HTR-8/SVneo (cell line): ENCODE data around the gene TNFAIP8L3.
A peak's percentile ranks its signal among the peaks of the same experiment; 100 is the strongest.

Experiments used
- DNase-seq: peaks from one replicate; pipeline ENCODE4 v3.0.0; 2011; ENCODE audit warnings: low spot score, mixed read lengths; ENCODE audit not compliant: insufficient read length
- FAIRE-seq: peaks from 2 replicates; lab custom pipeline; 2011; peaks lifted over from hg19 to GRCh38; lab: Jason Lieb, UNC

Gene TNFAIP8L3

DNA sequence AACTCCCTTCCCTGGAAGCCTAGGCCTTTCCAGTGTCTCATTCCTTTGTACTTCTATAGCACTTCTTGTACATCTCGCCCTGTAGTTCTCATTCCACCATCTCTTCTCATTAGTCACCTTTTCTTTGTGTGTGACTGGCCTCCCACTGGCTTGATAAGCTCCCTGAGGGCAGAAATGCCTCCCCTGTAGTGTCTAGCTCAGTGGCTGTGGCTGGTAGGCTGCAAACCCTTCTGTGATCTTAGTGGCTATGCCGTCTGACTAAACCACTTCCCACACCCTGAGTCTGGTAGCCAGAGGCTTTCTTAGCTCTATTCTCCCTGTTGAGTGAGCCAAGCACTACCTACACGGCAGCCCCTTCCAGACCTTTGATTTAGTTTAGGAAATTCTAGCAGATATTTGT, 24.4 kb upstream of the TNFAIP8L3 start:
- DNase-seq = no peak
- no peak for FAIRE-seq

DNA sequence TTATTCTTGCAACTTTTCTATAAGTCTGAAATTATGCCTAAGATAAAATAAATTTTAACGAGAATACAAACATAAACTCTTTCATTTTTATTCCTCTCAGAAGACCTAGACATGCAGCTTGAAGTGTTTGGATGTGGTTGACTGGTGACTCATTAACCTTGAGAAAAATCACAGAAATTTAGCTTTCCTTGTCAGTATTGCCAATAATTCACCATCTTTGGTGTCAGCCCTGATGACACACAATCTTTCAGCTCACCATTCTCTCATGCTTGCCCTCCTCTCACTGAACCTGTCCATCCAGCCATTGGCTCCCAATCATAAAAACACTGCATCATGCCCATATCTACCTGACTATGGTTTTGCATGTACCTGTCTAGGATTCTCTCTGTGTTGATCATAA, 22.6 kb upstream of the TNFAIP8L3 start:
- FAIRE-seq (no peak), DNase-seq (no peak)

DNA sequence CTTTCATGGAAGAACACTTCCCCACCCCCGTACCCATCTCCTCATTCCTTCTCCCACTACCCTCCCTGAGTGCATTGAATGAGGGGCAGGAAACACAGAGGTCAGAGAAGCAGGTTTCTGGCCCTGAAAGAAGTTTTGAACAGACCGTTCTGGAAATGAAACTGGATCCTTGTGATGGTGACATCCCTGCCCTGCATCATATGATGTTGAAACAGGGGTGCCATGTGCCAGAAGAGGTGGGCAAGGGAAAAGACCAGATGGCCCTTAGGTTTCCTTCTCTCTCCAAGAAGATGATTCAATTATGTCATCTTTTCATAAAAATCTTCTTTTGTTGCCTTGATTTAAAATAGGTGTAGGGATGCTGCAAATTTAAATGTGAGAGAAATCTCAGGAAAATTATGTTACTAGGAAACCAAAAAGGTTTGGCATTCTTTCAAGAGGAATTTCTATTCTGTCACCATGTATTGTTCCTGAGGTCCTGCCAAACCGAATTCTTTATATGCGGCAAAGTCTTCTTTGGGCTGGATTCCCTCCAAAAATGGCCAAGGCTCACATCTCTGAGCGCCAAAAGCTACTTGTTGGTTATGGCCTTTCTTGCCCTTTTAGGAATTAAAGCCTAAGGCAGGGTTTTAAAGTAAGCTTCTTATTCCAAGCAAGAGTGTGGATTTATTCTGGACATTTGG, 19.9 kb upstream of the TNFAIP8L3 start:
- FAIRE-seq = no peak
- no peak for DNase-seq

DNA sequence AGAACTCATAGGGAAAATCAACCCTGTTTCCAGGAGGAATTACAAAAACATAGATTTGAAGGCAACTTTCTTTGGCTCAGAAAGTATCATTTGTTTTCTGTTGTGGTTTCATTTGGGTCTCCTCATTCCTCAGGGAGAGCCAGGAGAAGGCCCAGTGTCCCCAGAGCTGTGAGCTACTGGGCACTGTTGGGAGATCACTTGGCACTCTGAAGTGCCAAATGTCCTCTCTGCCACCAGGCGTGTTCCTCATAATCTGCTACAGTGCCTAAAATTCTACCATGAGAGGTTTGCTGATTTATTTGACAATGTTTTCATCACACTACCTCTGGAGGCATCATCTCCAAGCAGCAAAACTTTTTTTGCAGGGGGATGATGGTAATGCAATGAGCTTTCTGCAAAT, 17.4 kb upstream of the TNFAIP8L3 start:
- DNase-seq (no peak), FAIRE-seq (no peak)

DNA sequence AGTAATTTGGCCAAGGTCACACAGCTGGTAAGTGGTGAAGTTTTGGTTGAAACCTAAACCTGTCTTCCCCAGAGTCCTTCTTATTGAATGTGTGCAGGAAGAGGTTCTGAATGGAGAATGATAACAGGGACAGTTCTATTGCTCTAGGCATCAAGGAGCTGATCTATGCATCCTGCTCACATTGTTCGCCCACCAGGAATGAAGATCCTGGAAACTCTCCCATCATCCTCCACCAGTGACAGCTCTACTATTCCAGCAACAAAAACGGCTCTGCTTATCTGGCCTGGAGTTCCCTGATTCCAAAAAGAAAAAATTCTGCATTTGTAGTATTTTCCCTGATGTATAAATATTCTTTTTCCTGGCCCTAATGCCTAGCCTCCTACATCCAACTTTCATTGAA, 16.4 kb upstream of the TNFAIP8L3 start:
- FAIRE-seq = no peak
- DNase-seq = no peak

DNA sequence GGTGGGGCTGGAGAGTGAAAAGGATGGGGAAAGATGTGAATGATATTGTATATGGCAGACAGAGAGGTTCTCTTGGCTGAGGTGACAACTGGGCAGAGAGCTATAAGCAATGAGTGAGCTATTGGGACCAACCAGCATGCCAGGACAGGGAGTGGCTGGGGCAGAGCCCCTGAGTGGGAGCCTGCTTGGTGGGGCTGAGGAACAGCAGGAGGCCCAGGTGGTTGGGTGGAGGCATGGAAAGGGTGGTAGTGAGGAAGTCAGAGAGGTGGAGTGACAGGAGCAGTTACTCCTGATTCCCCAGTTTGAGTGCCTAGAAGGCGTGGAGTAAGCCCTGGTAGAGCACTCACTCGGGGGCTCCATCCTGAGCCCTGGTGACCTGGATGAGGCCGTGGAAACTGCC, 15.5 kb upstream of the TNFAIP8L3 start:
- no peak for DNase-seq

DNA sequence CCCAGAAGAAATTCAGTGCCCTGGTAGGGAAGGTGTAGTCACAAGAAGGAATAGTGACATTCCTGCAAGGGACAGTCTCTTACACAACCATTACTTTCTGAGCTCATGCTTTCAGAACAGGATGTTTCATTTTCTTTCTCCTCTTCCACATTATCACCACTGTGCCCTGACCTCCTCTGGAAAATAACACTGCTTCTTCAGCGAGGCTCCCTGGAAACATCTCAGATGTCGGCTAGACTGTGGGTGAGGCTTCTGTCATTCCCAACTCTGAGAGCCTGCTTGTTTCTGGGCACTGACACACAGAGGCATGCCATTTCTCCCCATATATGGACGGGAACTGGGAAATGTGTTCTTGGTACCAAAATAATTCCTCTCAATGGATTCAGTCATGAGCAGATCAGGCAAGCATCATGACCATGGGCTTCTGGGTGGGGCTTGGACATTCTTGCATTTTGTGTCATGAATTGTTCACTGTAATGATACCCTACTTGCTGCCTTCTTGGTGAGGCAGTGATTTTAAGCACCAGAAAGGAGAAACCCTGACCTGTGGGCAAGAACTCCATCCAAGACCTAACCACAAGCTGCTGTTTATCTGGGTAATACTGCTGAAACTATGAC, 14.3 kb upstream of the TNFAIP8L3 start:
- FAIRE-seq (no peak), DNase-seq (no peak)

More for the DNA sequence above, 15.5 kb upstream of the TNFAIP8L3 start:
- no peak for FAIRE-seq

DNA sequence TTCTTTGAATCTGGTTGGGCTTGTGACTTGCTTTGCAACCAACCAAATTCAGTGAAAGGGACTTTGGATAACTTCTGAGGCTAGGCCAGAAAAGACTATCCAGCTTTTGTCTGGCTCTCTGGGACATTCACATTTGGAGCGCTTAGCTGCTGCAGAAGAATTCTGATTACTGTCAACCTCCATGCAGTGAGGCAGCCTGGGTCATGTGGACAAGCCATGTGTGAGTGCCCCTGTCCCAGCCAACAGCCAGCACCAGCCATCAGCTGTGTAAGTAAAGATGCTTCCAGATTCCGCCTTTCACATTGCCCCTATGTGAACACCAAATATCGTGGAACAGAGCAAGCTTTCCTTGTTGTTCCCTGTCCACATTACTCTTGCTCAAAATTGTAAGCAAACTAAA, 12.9 kb upstream of the TNFAIP8L3 start:
- no peak for FAIRE-seq
- no peak for DNase-seq

DNA sequence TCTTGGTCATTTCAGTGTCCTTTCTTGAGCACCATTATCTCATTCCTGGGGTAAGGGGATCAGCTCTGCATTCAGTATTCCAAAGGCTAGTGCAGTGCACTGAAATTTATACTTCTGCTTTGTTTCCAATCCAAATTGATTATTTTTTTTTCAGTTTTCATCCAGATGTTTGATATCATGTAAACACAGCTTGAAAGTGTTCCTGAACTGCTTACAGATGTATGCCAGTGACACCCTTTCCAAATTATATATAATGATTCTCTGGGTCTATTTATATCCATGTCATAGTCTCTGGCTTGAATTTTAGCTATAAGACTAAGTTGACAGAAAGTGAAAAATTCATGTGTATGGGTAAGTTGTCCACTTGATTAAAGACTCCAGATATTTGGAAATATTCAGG, 11.8 kb upstream of the TNFAIP8L3 start:
- no peak for FAIRE-seq

DNA sequence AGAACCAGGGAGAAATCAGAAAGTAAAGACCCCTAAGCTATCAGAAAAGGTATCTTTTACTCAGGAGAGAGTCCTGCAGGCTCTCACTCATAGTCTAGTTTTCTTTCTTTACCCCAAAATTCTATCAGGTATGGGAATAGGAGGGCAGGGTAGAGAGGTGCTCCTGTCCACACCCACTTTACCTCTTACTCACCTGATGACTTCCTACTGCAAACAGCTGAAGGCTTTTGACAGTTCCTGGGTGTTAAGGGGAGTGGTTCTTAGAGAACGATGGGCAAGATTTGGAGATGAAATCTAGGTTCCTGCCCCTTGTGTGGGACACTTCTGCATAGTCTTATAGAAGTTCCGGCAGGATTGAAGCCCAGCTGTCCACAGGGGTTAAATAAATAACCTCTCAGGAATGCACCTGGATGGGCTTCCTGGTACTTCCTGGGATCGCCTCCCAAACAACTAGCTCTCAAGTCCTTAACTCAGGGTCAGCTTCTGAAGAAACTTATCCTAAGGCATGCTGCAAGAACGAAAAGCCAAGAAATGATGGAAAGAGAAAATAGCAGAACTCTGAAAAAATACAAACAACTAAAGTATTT, 10.8 kb upstream of the TNFAIP8L3 start:
- no peak for FAIRE-seq
- DNase-seq = no peak

More for the DNA sequence above, 11.8 kb upstream of the TNFAIP8L3 start:
- no peak for DNase-seq

DNA sequence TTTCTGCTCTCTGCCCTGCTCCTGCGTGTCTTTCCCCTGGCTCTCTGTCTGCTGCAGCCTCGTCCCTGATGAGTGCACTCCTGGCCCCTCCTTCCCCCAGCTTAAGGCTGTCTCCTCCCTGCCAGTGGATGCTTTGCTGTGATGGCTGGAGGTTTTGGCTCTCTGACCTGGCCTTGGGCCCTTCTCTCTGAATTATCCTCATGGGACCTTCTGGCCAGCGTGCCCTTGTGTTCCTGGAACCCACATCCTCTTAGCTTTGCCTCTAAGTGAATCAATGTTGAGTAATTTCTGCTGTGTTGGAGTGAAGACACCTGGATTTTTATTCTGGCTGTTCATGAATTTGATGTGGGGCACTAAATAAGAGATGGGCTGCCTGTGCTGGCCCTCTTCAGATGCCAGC, 9.8 kb upstream of the TNFAIP8L3 start:
- DNase-seq (no peak), FAIRE-seq (no peak)

DNA sequence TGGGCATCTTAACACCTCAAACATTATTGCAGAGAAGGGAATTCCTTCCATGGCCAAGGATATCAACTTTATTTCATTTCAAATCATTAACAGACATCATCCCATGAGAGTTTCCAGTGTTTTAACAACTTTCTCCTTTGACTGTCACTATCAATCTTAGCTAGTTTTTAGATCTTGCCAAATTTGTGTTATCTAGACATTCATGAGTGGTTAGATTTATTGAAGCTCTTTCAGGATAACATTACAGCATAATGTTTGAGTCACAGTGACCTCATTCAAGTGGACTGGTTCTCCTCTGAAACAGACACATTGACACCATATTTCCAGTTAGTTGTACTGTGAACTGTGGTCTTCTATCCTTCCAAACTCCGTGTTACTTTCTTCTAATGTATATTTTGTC, 8.6 kb upstream of the TNFAIP8L3 start:
- DNase-seq (no peak), FAIRE-seq (no peak)

DNA sequence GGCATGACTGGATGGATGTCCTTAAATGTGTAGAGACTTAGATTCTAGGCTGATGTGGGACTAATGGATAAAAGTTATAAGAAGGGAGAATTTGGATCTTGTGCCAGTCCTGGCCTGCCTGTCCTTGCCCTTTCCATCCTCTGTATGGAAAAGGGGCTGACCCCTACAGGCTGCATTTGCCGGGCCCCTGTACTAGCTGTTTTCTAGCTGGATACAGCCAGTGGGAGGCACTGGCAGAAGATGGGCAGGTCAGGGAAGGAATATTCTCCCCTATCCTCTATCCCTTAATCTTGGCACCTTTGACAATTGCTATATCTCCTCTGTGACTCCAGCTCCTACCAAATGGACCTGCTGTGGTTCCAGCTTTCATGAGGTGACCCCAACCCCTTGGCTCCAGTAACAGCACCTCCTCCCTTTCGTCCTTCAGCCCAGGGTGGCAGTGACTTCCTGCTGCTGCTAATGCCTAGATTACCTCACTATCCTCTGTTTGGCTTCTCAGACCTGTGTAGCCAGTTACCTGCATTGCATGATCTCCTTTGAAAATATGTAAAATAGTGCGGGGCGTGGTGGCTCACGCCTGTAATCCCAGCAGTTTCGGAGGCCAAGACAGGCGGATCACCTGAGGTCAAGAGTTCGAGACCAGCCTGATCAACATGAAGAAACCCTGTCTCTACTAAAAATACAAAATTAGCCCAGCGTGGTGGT, 6.2 kb upstream of the TNFAIP8L3 start:
- DNase-seq (no peak), FAIRE-seq (no peak)

DNA sequence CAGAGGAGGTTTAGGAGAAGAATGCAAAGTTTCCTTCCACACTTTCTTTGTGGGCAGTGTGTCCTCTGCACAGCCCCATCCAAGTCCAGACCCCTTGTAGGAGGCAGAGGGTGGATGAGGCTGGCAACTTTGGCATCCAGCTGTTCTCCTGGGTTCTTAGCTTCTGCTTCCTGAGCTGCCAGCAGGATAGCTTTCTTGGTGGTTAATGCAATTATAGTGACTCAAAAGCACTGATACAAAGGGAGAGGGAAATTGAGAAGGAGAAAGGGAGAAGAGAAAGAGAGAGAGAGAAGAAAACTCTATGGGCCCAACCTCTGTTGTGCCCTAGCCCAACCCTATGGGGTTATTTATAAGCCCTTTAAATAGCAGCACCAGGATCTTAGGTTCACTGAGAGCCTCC, 4.5 kb upstream of the TNFAIP8L3 start:
- DNase-seq (no peak), FAIRE-seq (no peak)

DNA sequence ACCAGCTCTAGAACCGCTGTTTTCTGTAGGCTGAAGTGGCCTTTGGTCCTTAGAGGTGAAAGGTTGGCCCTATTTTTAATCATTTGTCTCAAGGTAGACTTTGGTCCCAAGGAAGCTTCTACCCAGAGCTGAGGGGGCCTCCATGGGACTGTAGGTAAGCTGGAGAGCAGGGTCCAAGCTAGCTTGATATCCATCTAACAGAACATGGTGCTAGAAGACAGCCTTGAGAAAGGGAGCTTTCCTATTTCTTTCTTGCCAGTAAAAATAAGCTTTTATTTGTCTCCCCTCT, 3.6 kb upstream of the TNFAIP8L3 start:
- FAIRE-seq = no peak
- DNase-seq = no peak

DNA sequence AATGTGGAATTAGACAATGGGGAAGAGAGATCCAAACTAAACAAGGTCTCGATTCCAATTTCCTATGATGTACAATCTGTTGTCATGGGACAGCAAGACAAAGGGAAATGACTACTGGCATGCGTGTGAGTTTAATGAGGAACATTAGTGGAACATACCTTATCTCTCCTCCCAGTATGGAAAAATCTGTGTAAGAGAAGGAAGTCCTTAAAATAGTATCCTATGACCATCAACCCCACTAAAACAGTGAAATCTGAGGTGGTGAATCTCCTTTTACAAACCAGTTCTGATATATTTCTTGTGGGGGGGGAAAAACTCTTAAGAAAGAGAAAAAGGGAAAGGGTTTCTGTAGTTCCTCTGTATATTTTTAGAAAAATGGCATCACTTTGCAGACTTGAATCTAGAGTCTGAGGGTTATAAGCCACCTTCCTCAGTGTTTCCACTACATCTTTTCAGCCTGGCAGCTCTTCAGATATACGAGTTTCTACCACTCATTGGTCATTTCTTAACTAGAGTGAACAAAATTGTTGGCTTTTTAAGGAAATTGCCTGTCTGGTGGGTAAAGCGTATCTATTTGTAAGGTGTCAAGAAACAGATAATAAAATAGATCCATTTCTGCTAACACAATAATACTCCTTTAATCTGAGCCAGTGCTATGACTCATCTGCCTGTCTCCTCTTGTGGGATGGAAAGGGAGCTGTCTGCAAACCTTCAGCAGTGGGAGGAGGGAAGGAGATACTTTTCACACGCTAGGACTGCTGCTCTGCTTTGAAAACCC, 3.0 kb upstream of the TNFAIP8L3 start:
- DNase-seq (peak; percentile 35), FAIRE-seq (no peak)

DNA sequence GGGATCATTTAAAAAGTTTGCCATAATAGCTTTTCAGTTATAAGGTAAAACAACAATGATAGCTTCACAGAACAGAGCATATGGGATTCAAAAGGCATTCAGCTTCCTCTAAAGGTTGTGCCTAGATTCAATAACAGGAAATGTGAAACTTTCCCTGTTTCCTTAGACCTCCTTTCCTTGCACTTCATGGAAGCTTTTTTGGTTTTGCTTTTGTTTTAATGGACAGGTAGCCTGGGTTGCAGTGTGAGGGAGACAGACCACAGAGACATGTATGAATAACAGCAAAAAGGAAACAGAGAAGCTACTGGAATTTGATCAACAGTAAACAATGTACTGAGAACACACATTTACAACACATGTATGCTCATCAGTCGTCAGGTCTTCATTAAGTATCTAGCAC, 2.3 kb upstream of the TNFAIP8L3 start:
- FAIRE-seq (no peak), DNase-seq (no peak)

DNA sequence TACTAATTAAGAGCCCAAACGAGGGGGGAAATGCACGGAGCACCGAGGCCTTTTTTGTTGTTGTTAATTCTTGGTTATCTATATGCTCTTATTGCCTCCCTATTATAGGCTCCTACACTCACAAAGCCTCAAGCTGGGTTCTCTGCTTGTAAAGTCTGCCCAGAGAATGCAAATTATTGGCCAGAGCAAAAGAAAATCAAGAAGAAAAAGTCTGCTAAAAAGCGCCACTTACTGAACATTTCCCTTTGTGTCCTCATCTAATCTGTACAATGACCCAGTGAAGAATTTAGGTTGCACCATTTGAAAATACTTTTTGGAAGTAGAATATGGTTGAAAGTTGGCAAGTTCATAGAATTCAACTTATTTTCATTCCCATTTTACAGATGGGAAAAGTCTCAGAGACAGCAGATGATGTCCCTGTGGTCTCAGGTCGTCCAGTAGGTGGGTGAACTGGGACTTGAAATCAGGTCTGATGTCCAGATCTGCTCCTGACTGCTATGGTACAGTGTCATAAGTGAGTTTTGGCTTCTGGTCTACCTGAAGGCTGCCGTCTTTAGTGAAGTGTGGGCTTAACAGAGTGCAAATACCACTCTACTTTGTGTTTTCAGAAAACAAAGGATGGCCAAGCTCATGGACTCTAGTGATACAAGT, 1.1 kb upstream of the TNFAIP8L3 start:
- FAIRE-seq (no peak), DNase-seq (no peak)

DNA sequence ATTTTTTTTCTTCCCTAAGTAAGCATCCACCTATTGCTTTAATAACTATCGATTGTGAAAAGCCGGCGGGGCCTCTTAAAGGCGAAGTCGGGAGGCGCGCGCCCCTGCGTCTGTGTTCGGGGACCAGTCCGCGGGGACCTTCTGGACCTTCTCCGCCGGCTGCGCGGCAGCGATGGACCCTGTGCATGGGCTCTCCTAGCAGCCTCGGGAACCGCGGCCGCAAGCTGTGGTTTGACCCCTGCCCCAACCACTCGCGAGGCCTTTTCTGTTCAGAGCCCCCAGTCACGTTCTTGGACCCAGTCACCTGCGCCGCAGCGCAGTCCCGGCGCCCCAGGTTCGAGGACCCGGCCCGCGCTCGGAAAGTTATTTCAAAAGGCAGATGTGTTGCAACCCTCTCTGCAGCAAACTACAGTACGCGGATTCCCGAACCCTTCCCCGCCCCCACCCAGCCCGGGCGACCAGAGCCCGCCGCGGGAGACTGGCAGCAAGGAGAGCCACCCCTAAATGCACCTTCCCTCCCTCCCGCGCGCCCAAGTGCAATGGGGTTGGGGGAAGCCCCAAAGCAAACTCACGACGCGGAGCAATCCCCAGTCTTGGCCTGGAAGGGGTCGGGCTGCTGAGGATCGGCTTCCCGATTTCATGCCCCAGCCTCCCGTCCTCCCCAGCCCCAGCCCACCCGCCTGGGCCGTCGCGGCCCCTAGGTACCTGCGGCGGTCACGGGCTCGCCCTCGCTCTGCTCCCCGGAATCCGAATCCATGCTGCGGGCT, 684 bp downstream of the TNFAIP8L3 start:
- no peak for FAIRE-seq
- DNase-seq = peak; percentile 10

DNA sequence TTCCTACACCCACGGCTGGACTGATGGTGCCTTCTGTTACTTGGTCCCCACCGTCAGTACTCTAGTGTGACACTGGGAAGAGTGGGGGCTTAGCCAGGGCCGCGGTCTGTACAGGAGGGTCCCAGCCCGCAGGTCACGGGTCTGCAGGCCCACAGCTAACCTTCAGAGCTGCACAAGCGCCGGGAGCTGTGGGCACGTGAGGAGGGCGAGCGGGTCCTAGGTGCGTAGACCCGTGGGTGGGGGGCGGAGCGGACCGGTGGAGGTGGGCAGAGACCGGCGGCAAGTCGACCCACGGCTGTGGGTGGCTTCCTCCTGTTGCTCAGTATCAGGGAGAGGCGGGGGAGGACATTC, 1.2 kb downstream of the TNFAIP8L3 start:
- DNase-seq (no peak), FAIRE-seq (no peak)
